HL-60 (cell line): ENCODE results near the gene SPATA19.

Experiments used
- DNase-seq, 2 experiments: peaks; one replicate each; pipeline ENCODE4 v3.0.0-alpha.2; 2010 to 2020; ENCODE audit warnings: low read depth in 1 of 2, low spot score in 1 of 2
- H3K27ac ChIP-seq: fragments of 250-450 bp; sonication (Bioruptor Pico); replicated peaks from 2 replicates; pipeline ENCODE4 v1.5.1; 2020; ENCODE audit warnings: mild to moderate bottlenecking, moderate library complexity
- H3K27me3 ChIP-seq: fragments of 250-450 bp; sonication (Bioruptor Pico); 2 replicates; pipeline ENCODE4 v1.5.1; 2021; ENCODE audit warnings: mild to moderate bottlenecking, moderate library complexity; ENCODE audit not compliant: insufficient read depth, poor library complexity, severe bottlenecking
- H3K4me3 ChIP-seq: replicated peaks from 2 replicates; pipeline ENCODE4 v1.5.1; 2011; ENCODE audit warnings: mild to moderate bottlenecking, control low read depth, low read length; ENCODE audit not compliant: insufficient read depth
- CTCF ChIP-seq: IDR thresholded peaks from one replicate; pipeline ENCODE4 v1.5.1; 2011; ENCODE audit warnings: low read length, control low read depth, inconsistent platforms; ENCODE audit not compliant: insufficient read depth
- GABPA ChIP-seq: IDR thresholded peaks from 2 replicates; pipeline ENCODE4 v1.6.1; 2012; ENCODE audit warnings: low read depth
- POLR2AphosphoS5 ChIP-seq: IDR thresholded peaks from 2 replicates; pipeline ENCODE4 v1.6.1; 2012; ENCODE audit warnings: low read depth
- SPI1 ChIP-seq: IDR thresholded peaks from 2 replicates; pipeline ENCODE4 v1.6.1; 2012; ENCODE audit warnings: low read depth, mild to moderate bottlenecking, borderline replicate concordance
- TF ChIP-seq, protein P1 (sequence below): IDR thresholded peaks from 2 replicates; pipeline ENCODE4 v1.6.1; 2012; ENCODE audit warnings: low read depth; ENCODE audit not compliant: insufficient replicate concordance

Gene SPATA19

DNA sequence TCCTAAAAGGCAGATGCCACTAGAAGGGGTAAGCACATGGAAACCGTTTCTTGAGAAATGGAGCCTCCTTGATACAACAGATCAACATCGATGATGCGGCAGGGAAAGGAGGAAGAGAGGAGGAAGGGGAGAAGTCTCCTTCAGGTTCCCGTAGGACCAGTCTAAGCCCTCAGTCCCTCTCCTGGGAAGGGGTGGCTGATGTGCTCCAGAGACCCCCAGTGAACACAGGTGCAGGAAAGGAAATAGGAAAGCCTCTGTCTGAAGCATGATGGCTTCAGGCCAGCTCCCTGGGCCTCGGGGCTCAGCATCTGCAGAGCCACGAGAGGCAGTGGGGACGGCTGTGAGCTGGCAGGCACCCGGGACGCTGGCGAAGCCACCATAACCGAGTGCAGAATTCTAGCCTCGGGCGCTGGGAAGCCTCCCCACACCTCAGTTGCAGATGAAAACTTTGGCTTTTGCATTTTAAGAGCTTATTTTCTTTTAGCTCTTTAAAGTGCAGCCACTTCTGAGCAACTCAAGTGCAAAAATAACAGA, 1.8 kb downstream of the SPATA19 start:
- Histone ChIP-seq H3K27me3 (peaks cover 2% of the 10 kb centered on the region), H3K4me3 (no peak overlapping the region), H3K27ac (no peak overlapping the region)
- TF ChIP-seq, protein P1, sequence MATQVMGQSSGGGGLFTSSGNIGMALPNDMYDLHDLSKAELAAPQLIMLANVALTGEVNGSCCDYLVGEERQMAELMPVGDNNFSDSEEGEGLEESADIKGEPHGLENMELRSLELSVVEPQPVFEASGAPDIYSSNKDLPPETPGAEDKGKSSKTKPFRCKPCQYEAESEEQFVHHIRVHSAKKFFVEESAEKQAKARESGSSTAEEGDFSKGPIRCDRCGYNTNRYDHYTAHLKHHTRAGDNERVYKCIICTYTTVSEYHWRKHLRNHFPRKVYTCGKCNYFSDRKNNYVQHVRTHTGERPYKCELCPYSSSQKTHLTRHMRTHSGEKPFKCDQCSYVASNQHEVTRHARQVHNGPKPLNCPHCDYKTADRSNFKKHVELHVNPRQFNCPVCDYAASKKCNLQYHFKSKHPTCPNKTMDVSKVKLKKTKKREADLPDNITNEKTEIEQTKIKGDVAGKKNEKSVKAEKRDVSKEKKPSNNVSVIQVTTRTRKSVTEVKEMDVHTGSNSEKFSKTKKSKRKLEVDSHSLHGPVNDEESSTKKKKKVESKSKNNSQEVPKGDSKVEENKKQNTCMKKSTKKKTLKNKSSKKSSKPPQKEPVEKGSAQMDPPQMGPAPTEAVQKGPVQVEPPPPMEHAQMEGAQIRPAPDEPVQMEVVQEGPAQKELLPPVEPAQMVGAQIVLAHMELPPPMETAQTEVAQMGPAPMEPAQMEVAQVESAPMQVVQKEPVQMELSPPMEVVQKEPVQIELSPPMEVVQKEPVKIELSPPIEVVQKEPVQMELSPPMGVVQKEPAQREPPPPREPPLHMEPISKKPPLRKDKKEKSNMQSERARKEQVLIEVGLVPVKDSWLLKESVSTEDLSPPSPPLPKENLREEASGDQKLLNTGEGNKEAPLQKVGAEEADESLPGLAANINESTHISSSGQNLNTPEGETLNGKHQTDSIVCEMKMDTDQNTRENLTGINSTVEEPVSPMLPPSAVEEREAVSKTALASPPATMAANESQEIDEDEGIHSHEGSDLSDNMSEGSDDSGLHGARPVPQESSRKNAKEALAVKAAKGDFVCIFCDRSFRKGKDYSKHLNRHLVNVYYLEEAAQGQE, result no peak
- TF ChIP-seq GABPA (no peak), CTCF (no peak), SPI1 (no peak), POLR2AphosphoS5 (no peak)
- DNase-seq, result no peak

DNA sequence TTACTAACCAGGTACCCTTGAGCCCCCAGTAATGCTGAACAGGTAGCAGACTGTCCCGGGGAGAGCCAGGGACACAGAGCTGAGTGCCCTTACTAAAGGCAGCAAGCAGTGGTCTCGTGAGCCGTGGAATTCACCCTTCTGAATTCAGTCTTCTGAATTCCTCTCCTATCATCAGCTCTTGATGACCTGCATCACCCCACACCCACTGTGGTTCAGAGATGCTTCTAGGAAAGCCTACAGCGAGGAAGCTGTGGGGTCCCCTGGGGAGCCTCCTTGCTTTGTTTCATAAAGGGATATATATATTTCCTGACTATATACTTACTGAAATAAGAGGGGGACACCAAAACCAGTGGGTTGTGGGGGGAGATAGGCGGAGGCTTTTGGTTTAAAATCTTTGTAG, 2.6 kb downstream of the SPATA19 start:
- peaks cover 2% of the 10 kb centered on the region for H3K27me3 ChIP-seq
- H3K4me3 ChIP-seq, result no peak overlapping the region
- DNase-seq, result no peak
- TF ChIP-seq SPI1 (no peak), GABPA (no peak), CTCF (no peak), POLR2AphosphoS5 (no peak)
- TF ChIP-seq, protein P1, result no peak
- H3K27ac ChIP-seq, result no peak overlapping the region

DNA sequence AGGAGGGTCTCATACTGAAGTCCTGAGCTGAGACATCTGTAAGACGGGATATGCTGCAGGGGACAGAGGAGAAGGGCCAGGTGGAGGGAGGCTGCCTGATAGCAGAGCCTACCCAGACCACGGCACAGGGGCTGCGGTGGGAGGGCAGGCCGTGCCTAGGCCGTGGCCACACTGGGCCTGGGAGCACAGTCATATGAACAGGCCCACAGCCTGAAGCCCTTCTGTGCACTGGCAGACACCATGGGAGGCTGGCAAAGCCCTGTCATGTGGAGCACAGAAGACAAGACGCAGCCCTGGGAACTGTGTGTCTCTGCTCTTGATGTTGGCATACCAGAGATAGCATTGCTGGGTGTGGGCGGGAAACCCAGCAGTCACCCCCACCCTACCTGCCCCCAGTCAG, 3.3 kb downstream of the SPATA19 start:
- no peak for DNase-seq
- TF ChIP-seq, protein P1, result no peak
- TF ChIP-seq CTCF (no peak), GABPA (no peak), SPI1 (no peak), POLR2AphosphoS5 (no peak)
- H3K27me3 ChIP-seq, result peaks cover 2% of the 10 kb centered on the region
- no peak overlapping the region for H3K4me3 ChIP-seq
- H3K27ac ChIP-seq, result no peak overlapping the region
